Measurements from ENCODE around the gene STARD5.
"Not testable (repeated sequence)": the region's sequence is repeated elsewhere in the genome, so short reads cannot be mapped to it uniquely, and the experiment has no call there.

Gene STARD5

GRCh38 chr15:81337713-81338157, 13.8 kb upstream of the STARD5 start:
- no peak for DNase-seq (ENCODE audit: low read depth)

- DNase-seq (ENCODE audit: low read depth), result no peak
Measured at GRCh38 chr15:81337241-81337640, 13.3 kb upstream of the STARD5 start.

GRCh38 chr15:81336568-81336967, 12.6 kb upstream of the STARD5 start:
- DNase-seq (ENCODE audit: low read depth), result peak; percentile 9

- no peak for DNase-seq (ENCODE audit: low read depth)
Measured at GRCh38 chr15:81335631-81336030, 11.7 kb upstream of the STARD5 start.

- no peak for DNase-seq (ENCODE audit: low read depth)
Measured at GRCh38 chr15:81334768-81335435, 11.0 kb upstream of the STARD5 start.

- no peak for DNase-seq (ENCODE audit: low read depth)
Measured at GRCh38 chr15:81333363-81333762, 9.4 kb upstream of the STARD5 start.

GRCh38 chr15:81332326-81332725, 8.4 kb upstream of the STARD5 start:
- no peak for DNase-seq (ENCODE audit: low read depth)

- no peak for DNase-seq (ENCODE audit: low read depth)
Measured at GRCh38 chr15:81331600-81331999, 7.7 kb upstream of the STARD5 start.

GRCh38 chr15:81331141-81331540, 7.2 kb upstream of the STARD5 start:
- not testable (repeated sequence) for DNase-seq (ENCODE audit: low read depth)

- DNase-seq (ENCODE audit: low read depth), result no peak
Measured at GRCh38 chr15:81330366-81331090, 6.6 kb upstream of the STARD5 start.

- DNase-seq (ENCODE audit: low read depth), result no peak
Measured at GRCh38 chr15:81329446-81329845, 5.5 kb upstream of the STARD5 start.

- no peak for DNase-seq (ENCODE audit: low read depth)
Measured at GRCh38 chr15:81327516-81327915, 3.6 kb upstream of the STARD5 start.

- no peak for DNase-seq (ENCODE audit: low read depth)
Measured at GRCh38 chr15:81326466-81327212, 2.7 kb upstream of the STARD5 start.

- no peak for DNase-seq (ENCODE audit: low read depth)
Measured at GRCh38 chr15:81323559-81323943, 390 bp downstream of the STARD5 start.

- no peak for DNase-seq (ENCODE audit: low read depth)
Measured at GRCh38 chr15:81322676-81323253, 1.2 kb downstream of the STARD5 start.

GRCh38 chr15:81321667-81322066, 2.3 kb downstream of the STARD5 start:
- no peak for DNase-seq (ENCODE audit: low read depth)

- DNase-seq (ENCODE audit: low read depth), result no peak
Measured at GRCh38 chr15:81317642-81318017, 6.3 kb downstream of the STARD5 start.

GRCh38 chr15:81316267-81316666, 7.7 kb downstream of the STARD5 start:
- DNase-seq (ENCODE audit: low read depth), result no peak

GRCh38 chr15:81315452-81316175, 8.3 kb downstream of the STARD5 start:
- no peak for DNase-seq (ENCODE audit: low read depth)

- no peak for DNase-seq (ENCODE audit: low read depth)
Measured at GRCh38 chr15:81314378-81314777, 9.6 kb downstream of the STARD5 start.

GRCh38 chr15:81313686-81314085, 10.3 kb downstream of the STARD5 start:
- no peak for DNase-seq (ENCODE audit: low read depth)

All from stimulated activated CD8-positive, alpha-beta memory T cell treated with anti-CD3 and anti-CD28 coated beads, Interleukin-15, amount 100 ng/mL, for 1 hour (primary cell).